Measurements from ENCODE around the gene ZG16B. TPM values are rescaled to one million over a fixed set of nuclear protein-coding genes. Genes with fewer than 3 reads are reported as not detected.

The ZG16B gene, protein sequence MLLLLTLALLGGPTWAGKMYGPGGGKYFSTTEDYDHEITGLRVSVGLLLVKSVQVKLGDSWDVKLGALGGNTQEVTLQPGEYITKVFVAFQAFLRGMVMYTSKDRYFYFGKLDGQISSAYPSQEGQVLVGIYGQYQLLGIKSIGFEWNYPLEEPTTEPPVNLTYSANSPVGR
- 4.8 TPM for total RNA-seq

GRCh38 chr16:2829501-2830354 is at the start of gene ZG16B:
Gene ZG16B (plus strand): TSS chr16:2830303. CDS start chr16:2830442, 139 bp downstream.

GRCh38 chr16:2787406-2787805 is 42.7 kb upstream of the ZG16B start, which contains the start of gene PRSS33:
Gene PRSS33 (minus strand): TSS chr16:2787560. CDS start chr16:2786547, 1,013 bp downstream.

GRCh38 chr16:2816751-2817339 is 13.3 kb upstream of the ZG16B start, which contains the start of gene PRSS21:
Gene PRSS21 (plus strand): TSS chr16:2817237. CDS start chr16:2817269, 32 bp downstream.

DNA sequence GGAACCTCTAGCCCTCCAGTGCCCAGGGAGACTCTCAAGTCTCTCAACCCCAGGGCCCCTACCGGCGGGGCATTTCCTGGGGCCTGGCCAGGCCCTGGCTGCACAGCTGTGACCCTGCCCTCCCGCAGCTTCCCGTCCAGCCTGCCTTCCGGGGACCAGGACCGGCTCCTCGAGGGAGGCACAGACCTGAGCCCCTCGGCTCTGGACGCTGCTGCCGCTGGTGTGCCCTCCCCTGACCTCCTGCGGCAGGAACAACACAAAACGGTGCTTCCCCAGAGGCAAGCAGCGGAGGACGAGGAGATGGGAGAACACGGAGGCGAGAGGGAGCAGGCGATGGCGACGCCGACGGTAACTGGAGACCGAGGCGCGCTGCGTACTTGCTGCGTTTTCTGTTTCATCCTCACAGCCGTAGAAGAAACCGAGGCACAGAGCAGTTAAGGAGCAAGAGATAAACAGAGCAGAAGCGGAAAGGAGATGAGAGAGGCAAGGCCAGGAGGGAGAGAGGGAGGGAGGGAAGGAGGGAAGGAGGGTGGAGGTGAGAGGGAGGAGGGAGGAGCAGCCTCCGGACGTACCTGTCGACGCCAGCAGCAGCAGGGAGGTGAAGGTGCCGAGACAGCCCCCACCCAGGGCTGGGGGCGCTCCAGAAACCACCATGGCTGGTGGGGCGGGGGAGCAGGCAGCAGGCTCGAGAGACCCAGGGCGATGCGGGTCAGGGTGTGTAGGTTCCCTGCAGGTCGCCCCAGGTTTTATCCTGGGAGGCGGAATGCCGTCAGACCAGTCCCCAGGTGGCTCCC is 27.5 kb downstream of the ZG16B start, which contains the start of gene PRSS22:
Gene PRSS22 (minus strand): TSS at position 720 of the 794 bp plus-strand sequence. CDS start 66 bp downstream, at position 654.

Other genes with a start within 250 kb of the ZG16B start
- gene KCTD5, start 147.8 kb upstream of the ZG16B start, total RNA-seq: 36.1 TPM
- 2.0 TPM for gene PRSS27, start 110.1 kb upstream of the ZG16B start, total RNA-seq
- gene SRRM2, start 77.7 kb upstream of the ZG16B start, total RNA-seq: 265 TPM
- 283 TPM for gene ELOB, start 53.0 kb upstream of the ZG16B start, total RNA-seq
- 2.9 TPM for gene PRSS33, start 42.7 kb upstream of the ZG16B start, total RNA-seq
- not detected for gene PRSS41, start 31.8 kb upstream of the ZG16B start, total RNA-seq
- not detected for gene PRSS21, start 13.1 kb upstream of the ZG16B start, total RNA-seq
- 1.2 TPM for gene PRSS22, start 27.9 kb downstream of the ZG16B start, total RNA-seq
- 46.7 TPM for gene FLYWCH2, start 52.9 kb downstream of the ZG16B start, total RNA-seq
- 35.2 TPM for gene FLYWCH1, start 81.6 kb downstream of the ZG16B start, total RNA-seq
- 1.6 TPM for gene KREMEN2, start 134.0 kb downstream of the ZG16B start, total RNA-seq
- gene PAQR4, start 139.0 kb downstream of the ZG16B start, total RNA-seq: 23.0 TPM
- gene PKMYT1, start 150.1 kb downstream of the ZG16B start, total RNA-seq: 8.2 TPM
- not detected for gene CLDN9, start 182.6 kb downstream of the ZG16B start, total RNA-seq
- gene CLDN6, start 187.9 kb downstream of the ZG16B start, total RNA-seq: not detected
- gene TNFRSF12A, start 190.1 kb downstream of the ZG16B start, total RNA-seq: 10.3 TPM
- 10.0 TPM for gene HCFC1R1, start 193.6 kb downstream of the ZG16B start, total RNA-seq
- 10.3 TPM for gene THOC6, start 193.7 kb downstream of the ZG16B start, total RNA-seq
- gene BICDL2, start 206.6 kb downstream of the ZG16B start, total RNA-seq: 3.1 TPM
- 2.1 TPM for gene MMP25, start 216.3 kb downstream of the ZG16B start, total RNA-seq
- 33.9 TPM for gene IL32, start 235.3 kb downstream of the ZG16B start, total RNA-seq

Measured in camera-type eye (tissue), 1 donor.